Tibial nerve (tissue), 4 donors: ENCODE measurements around the gene RPL36. TPM values are rescaled to one million over a fixed set of nuclear protein-coding genes. Genes with fewer than 3 reads are reported as not detected.

ENCODE experiments used
- DNase-seq, 2 donors: peaks; one replicate each; pipeline ENCODE4 v3.0.0-alpha.2; 2019; ENCODE audit warnings: low spot score in 2 of 2
- H3K27ac ChIP-seq, 4 donors: fragments of 200-600 bp; sonication (generic) in 3 of 4; one replicate each; pipeline ENCODE4 v1.5.1; 2017 to 2019; ENCODE audit warnings: mild to moderate bottlenecking in 1 of 4
- H3K27me3 ChIP-seq, 2 donors: fragments of 200-600 bp; sonication (generic) in 1 of 2; one replicate each; pipeline versions ENCODE4 v1.5.1 to v1.6.0; 2017 to 2019
- H3K36me3 ChIP-seq, 3 donors: fragments of 200-600 bp; sonication (generic); one replicate each; pipeline ENCODE4 v1.5.1; 2018 to 2019
- H3K4me1 ChIP-seq, 4 donors: fragments of 200-600 bp; sonication (generic) in 3 of 4; one replicate each; pipeline ENCODE4 v1.5.1; 2017 to 2019
- H3K4me3 ChIP-seq, 4 donors: fragments of 200-600 bp; sonication (generic) in 3 of 4; one replicate each; pipeline ENCODE4 v1.5.1; 2017 to 2019; ENCODE audit warnings: mild to moderate bottlenecking in 1 of 4, moderate library complexity in 1 of 4
- H3K9me3 ChIP-seq, 4 donors: fragments of 200-600 bp; sonication (generic) in 3 of 4; one replicate each; pipeline ENCODE4 v1.5.1; 2017 to 2019
- EP300 ChIP-seq, 2 donors: sonication (generic); formaldehyde crosslinking; IDR thresholded peaks; one replicate each; pipeline ENCODE4 v1.6.1; 2017; ENCODE audit warnings: antibody characterized with exemption in 2 of 2, mild to moderate bottlenecking in 1 of 2
- POLR2A ChIP-seq, 2 donors: fragments of 450-650 bp; IDR thresholded peaks; one replicate each; pipeline ENCODE4 v1.6.1; 2017; ENCODE audit warnings: antibody characterized with exemption in 2 of 2, mild to moderate bottlenecking in 2 of 2, moderate library complexity in 2 of 2
- WGBS, 2 donors: methylation state at CpG; one replicate each; pipeline ENCODE4 v1.1.5; 2018; 5-methylcytosine and 5-hydroxymethylcytosine counted together
- total RNA-seq, 4 donors: library from RNA; depleted of rRNA; stranded (reverse); fragments of >200 nt; gene quantifications; one replicate each; pipeline ENCODE4 v1.1.0, GENCODE V29; 2016
- TF ChIP-seq, protein P1 (sequence below), 5 experiments: fragments of 200-600 bp in 3 of 5; fragments of 450-650 bp in 2 of 5; sonication (generic) in 3 of 5; IDR thresholded peaks; one replicate each; pipeline ENCODE4 v1.5.1; 2016 to 2019; ENCODE audit warnings: antibody characterized with exemption in 5 of 5, mild to moderate bottlenecking in 3 of 5, moderate library complexity in 2 of 5

Gene RPL36
- 100 to 1,000 TPM; 552 to 780 (median 644) TPM for total RNA-seq

GRCh38 chr19:5690125-5690954 is at the start of gene RPL36:
Gene RPL36, plus strand, starts transcription at chr19:5690295. Its CDS starts 213 bp downstream, at chr19:5690508.
- peak; percentile 95 to 97 for DNase-seq
- H3K27me3 ChIP-seq, result no peaks in the 10 kb centered on the region
- H3K4me3 ChIP-seq, result peak within 1 kb of the TSS; percentile 61 to 95 (median 78)
- peak within 1 kb of the TSS; percentile 76 to 92 (median 84) for H3K27ac ChIP-seq
- peaks cover 3 to 40% (median 16%) of the 10 kb centered on the region in 3 donors for H3K36me3 ChIP-seq
- WGBS, 2 donors, result 1 to 3% methylated on average over 33 to 62 of the region's 73 CpGs
- H3K4me1 ChIP-seq, result peaks cover 0 to 55% (median 18%) of the 10 kb centered on the region in 4 donors
- no peaks in the 10 kb centered on the region for H3K9me3 ChIP-seq
- TF ChIP-seq EP300 (IDR thresholded peaks at IDR 0.05), result peak; percentile 82 to 98
- TF ChIP-seq, protein P1, sequence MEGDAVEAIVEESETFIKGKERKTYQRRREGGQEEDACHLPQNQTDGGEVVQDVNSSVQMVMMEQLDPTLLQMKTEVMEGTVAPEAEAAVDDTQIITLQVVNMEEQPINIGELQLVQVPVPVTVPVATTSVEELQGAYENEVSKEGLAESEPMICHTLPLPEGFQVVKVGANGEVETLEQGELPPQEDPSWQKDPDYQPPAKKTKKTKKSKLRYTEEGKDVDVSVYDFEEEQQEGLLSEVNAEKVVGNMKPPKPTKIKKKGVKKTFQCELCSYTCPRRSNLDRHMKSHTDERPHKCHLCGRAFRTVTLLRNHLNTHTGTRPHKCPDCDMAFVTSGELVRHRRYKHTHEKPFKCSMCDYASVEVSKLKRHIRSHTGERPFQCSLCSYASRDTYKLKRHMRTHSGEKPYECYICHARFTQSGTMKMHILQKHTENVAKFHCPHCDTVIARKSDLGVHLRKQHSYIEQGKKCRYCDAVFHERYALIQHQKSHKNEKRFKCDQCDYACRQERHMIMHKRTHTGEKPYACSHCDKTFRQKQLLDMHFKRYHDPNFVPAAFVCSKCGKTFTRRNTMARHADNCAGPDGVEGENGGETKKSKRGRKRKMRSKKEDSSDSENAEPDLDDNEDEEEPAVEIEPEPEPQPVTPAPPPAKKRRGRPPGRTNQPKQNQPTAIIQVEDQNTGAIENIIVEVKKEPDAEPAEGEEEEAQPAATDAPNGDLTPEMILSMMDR (IDR thresholded peaks at IDR 0.05), result peak; percentile 96 to 99 (median 98)
- TF ChIP-seq POLR2A (IDR thresholded peaks at IDR 0.05), result peak; percentile 61 to 89

DNA sequence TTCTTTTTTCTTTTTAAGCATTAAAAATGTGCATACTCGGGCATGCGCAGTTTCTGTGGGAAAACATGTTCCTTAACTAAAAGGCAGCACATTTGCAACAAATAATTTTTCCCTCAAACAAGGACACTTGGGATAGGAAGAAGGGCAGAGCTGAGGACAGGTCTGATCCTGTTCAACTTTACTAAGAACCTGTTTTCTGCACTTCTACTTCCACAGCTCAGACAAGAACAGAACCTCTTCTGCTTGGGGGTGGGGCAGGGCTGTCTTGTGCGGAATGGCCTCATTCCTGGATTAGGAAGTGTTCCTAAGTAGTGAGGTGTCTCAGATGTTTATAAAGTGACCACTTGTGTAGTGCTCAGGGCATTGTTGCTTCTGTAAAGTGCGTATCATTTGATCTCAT is 48.9 kb upstream of the RPL36 start:
- no peak overlapping the region for H3K27ac ChIP-seq
- H3K36me3 ChIP-seq, result peaks cover 0 to 43% (median 7%) of the 10 kb centered on the region in 3 donors
- H3K9me3 ChIP-seq, result no peaks in the 10 kb centered on the region
- peaks cover 0 to 18% (median 0%) of the 10 kb centered on the region in 4 donors for H3K4me1 ChIP-seq
- WGBS, 2 donors, result 90 to 95% methylated on average over 4 of the region's 4 CpGs
- TF ChIP-seq, protein P1 (IDR thresholded peaks at IDR 0.05), result no peak
- TF ChIP-seq EP300 (IDR thresholded peaks at IDR 0.05) (no peak), POLR2A (IDR thresholded peaks at IDR 0.05) (no peak)
- no peaks in the 10 kb centered on the region for H3K27me3 ChIP-seq
- DNase-seq, result no peak
- no peak overlapping the region for H3K4me3 ChIP-seq

GRCh38 chr19:5642204-5642603 is 47.9 kb upstream of the RPL36 start:
- TF ChIP-seq, protein P1 (IDR thresholded peaks at IDR 0.05), result no peak
- TF ChIP-seq EP300 (IDR thresholded peaks at IDR 0.05) (no peak), POLR2A (IDR thresholded peaks at IDR 0.05) (no peak)
- Histone ChIP-seq H3K27ac (no peak overlapping the region), H3K9me3 (no peaks in the 10 kb centered on the region), H3K36me3 (peaks cover 0 to 53% (median 14%) of the 10 kb centered on the region in 3 donors), H3K27me3 (no peaks in the 10 kb centered on the region), H3K4me1 (peaks cover 0 to 18% (median 0%) of the 10 kb centered on the region in 4 donors), H3K4me3 (no peak overlapping the region)
- no peak for DNase-seq
- WGBS, 2 donors, result 93 to 94% methylated on average over 2 of the region's 2 CpGs

DNA sequence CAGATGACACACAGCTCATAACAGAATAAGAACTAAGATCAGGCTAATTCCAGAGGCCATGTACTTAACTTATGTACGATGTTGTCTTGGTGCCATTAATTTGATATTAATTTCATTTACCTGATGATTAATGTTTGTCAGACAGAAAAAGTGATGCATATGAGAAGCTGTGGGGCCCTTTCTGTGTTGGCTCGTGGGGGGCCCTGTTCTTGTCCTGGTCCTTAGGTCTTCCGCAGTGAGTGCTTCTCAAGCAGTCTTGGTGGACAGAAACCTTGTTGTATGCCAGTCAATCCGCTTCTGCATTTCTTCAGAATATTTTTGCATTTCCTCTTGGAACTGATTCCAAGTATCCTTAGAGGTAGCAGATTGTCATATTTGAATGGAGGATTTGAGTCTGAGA is 47.0 kb upstream of the RPL36 start:
- 91 to 93% methylated on average over 4 of the region's 4 CpGs for WGBS, 2 donors
- peaks cover 0 to 62% (median 15%) of the 10 kb centered on the region in 3 donors for H3K36me3 ChIP-seq
- no peak overlapping the region for H3K4me3 ChIP-seq
- no peaks in the 10 kb centered on the region for H3K9me3 ChIP-seq
- no peak for TF ChIP-seq POLR2A (IDR thresholded peaks at IDR 0.05)
- TF ChIP-seq, protein P1 (IDR thresholded peaks at IDR 0.05), result no peak
- TF ChIP-seq EP300 (IDR thresholded peaks at IDR 0.05), result no peak
- peaks cover 0 to 9% (median 0%) of the 10 kb centered on the region in 4 donors for H3K4me1 ChIP-seq
- H3K27me3 ChIP-seq, result no peaks in the 10 kb centered on the region
- DNase-seq, result no peak
- peak overlapping the region in 1 of 4 donors; percentile 42 for H3K27ac ChIP-seq

- no peak overlapping the region for H3K27ac ChIP-seq
- H3K27me3 ChIP-seq, result no peaks in the 10 kb centered on the region
- no peak for DNase-seq
- H3K9me3 ChIP-seq, result no peaks in the 10 kb centered on the region
- 83 to 92% methylated on average over 2 of the region's 2 CpGs for WGBS, 2 donors
- TF ChIP-seq EP300 (IDR thresholded peaks at IDR 0.05) (no peak), POLR2A (IDR thresholded peaks at IDR 0.05) (no peak)
- TF ChIP-seq, protein P1 (IDR thresholded peaks at IDR 0.05), result no peak
- peaks cover 0 to 5% (median 0%) of the 10 kb centered on the region in 4 donors for H3K4me1 ChIP-seq
- H3K4me3 ChIP-seq, result no peak overlapping the region
- H3K36me3 ChIP-seq, result peaks cover 0 to 68% (median 15%) of the 10 kb centered on the region in 3 donors
Observed at GRCh38 chr19:5644037-5644436, 46.1 kb upstream of the RPL36 start.
